NCI-H2196 (cell line): ENCODE data around the gene IGDCC3.
A peak's percentile ranks its signal among the peaks of the same experiment; 100 is the strongest.
"Not testable (repeated sequence)": the region's sequence is repeated elsewhere in the genome, so short reads cannot be mapped to it uniquely, and the experiment has no call there.

ENCODE experiments used
- DNase-seq: peaks from one replicate; lab custom pipeline; 2025; ENCODE audit not compliant: unreplicated experiment; lab: John Stamatoyannopoulos, UW

Gene IGDCC3

GRCh38 chr15:65406424-65407000, 28.7 kb upstream of the IGDCC3 start:
- no peak for DNase-seq

DNA sequence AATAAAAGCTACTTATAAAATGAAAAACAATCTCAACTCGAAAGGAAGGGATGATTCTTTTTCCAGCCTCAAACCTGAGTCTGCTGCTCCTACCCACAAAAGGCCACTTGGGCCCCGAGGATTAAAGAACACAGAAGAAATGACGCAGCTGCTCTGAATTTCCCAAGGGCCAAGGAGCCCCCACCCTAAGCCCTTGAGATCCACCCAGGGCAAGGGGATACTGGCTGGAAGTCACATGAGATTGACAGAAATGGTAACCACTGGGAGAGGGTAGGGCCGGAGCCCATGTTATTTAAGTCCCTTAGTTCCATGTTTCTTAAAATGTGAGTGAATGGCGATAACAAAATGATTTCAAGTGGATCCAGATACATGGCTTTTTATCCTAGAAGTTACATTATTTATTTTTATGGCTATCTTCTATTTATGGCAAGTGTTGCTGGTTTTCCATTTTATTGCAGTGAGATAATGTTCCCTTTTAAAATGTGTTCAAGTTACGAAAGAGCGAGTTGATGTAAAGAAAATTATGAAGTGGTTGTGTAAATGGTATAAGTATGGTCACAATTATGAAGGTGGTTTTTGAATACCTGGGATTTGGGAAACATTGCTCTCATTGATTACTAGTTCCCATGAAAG, 28.1 kb upstream of the IGDCC3 start:
- no peak for DNase-seq

- no peak for DNase-seq
Observed at GRCh38 chr15:65404186-65404872, 26.5 kb upstream of the IGDCC3 start.

- DNase-seq, result no peak
Observed at GRCh38 chr15:65402961-65403360, 25.2 kb upstream of the IGDCC3 start.

DNA sequence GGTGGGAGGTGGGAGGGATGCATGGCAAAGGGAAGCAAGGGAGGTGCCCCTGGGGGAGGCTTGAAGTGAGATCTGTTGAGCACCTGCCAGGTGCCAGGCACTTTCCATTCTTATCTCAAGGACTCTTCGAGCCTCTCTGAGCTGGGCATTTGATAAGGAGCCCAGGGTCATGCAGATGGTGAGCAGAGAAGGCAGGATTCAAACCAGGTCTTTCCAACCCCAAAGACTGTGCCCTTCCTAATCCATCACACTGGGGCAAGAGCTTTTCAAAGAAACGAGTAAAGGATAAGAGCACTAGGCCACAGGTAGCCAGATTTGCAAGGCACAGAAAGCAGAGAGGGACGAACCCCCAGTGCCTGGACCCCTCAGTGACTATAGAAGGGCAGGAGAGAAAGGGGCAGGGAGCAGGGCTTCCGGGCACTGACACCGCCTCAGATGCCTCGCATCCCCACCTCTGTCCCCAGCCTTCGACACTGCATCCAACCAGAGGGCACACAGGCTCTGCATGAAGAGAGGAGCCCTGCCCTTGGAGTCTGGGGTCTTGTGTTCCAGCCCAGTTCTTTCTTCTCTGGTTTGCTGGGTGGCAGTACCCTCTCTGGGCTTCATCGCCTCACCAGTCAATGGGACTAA, 23.9 kb upstream of the IGDCC3 start:
- DNase-seq, result no peak

DNA sequence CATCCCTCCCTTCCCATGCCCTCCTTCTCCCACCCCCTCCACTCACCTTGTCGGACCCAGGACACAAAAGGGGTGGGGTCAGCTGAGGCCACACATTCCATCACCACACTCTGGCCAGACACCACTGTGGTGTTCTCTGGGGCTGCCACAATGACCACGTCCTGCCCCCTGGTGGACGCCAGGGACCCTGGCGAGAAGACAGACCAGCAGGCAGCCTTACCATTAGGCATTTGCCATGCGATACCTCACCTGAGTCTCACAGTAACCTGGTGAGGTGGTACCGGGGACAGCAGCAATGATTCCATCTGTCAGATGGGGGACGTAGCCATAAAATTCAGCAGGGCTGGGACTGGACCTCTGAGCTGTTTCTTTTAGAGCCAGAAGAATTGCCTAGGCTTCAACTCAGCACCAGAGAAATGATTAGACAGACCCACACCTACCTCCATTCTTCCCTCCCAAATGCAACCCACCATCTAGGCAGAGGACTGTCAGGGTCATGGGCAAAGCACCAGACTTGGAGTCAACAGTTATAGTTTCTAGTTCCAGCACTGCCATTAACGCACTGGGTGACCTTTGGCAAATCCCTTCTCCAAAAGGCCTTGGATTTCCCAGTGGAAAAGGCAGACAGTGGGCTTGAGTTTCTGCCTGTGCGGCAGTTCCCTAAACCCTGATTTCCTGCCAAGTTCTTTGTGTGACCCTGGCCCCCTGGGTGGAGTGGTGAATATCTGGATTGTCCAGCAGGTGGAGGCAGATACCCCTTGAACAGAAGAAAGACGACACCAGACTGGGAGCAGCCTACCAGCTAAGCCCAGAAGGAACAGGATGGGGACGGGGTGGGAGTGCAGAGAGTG, 23.2 kb upstream of the IGDCC3 start:
- DNase-seq, result peak; percentile 62

DNA sequence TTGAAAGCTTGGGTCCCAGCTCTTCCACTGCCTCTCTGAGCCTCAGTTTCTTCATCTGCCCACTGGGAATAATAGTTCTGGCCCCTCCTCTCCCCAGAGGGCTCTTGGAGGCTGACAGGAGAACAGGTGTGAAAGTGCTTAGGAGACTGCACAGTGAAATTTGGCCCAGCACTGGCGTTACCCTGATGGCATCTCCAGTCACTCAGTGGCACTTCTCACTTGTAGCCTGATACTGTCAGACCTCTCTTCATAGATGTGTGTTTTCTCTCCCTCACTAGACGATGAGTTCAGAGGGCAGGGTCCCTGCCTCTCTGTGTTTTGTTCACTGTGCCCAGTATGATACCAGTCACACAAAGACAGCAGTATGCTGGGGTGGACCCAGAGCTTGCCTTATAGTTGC, 22.2 kb upstream of the IGDCC3 start:
- no peak for DNase-seq

- no peak for DNase-seq
Observed at GRCh38 chr15:65399001-65399706, 21.4 kb upstream of the IGDCC3 start.

GRCh38 chr15:65398486-65398885, 20.7 kb upstream of the IGDCC3 start:
- not testable (repeated sequence) for DNase-seq

- DNase-seq, result no peak
Observed at GRCh38 chr15:65396965-65397317, 19.1 kb upstream of the IGDCC3 start.

DNA sequence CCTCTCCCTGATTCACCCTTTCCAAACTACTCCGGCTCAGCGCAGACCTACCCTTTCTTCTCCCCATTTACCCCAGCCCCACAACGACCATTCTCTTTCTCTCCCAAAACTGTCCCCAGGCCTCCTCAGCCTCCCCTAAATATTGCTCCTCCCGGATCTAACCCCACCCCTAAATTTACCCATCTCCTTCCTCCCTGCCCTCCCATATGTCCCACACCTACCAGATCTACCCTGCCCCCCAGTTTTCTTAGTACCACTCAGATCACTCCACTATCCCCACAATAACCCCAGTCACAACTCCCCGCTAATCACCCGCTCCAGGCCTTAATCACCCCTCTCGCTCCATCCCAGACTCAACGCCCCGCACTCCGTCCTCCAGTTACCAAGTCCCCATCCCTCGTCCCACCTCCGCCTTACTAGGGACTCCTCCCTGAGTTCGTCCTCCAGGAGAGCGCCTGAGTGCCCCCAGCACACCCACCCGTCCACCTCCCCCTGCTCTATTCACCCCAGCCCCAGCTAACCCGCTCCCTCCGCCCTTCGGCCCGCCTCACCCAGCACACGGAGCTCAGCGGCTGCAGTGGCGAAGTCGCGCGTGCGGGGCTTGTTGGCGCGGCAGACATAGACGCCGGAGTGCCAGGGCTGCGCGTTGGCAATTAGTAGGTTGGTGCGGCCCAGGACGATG, 18.6 kb upstream of the IGDCC3 start:
- no peak for DNase-seq

GRCh38 chr15:65395567-65396202, 17.9 kb upstream of the IGDCC3 start:
- no peak for DNase-seq

DNA sequence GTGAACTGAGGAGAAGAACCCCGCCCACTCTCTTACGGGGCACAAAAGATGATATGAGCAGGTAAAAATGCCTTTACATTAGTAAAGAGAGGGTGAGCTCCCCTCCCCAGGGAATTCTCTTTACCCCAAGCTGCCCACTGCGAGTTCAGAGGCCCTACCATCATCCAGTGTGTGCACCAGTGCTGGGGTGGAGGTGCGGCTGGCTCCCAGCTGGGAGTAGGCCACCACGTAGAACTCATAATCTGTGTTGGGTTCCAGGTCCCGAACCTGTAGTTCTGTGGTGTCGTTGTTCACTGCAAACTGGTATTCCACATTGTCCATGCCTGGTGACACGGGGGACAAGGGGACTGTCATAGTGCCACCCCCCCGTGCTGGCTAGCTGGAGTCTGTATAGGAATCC, 17.1 kb upstream of the IGDCC3 start:
- DNase-seq, result no peak

- no peak for DNase-seq
Observed at GRCh38 chr15:65394280-65394789, 16.5 kb upstream of the IGDCC3 start.

DNA sequence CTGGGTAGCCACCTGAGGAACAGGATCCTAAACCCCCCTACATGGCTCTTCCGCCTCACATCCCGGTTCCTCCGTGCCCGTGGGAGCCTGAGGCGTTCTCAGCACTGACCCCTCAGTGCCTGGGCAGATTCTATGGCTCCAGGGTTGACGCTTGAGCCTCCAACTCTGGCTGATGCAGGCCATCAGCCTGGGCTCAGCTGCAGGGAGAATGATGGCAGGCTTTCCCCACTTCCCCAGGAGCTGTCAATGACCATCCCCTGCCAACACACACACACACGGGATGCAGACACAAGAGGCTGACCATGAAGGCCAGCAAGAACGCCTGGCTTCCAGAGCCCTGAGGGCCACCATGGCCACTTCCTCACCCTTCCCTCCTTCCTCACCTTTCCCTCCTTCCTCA, 15.8 kb upstream of the IGDCC3 start:
- no peak for DNase-seq

DNA sequence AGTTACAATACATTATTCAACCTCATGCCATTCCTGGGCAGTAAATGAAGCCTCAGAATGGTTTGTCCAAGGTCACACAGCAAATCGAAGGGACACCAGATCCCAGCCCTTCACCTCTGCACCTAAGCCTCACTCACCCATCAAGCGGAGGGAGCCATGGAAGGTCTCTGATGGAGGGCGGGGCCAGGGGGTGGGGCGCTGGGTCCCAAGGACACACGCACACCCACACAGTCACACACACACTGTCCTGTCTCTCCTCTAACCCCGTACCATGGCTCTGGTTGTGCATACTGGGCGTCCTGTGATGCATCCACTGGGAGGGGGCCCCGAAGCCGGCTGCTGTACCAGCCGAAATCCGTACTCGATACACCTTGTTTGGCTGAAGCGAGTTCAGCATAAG, 15.3 kb upstream of the IGDCC3 start:
- DNase-seq, result no peak

GRCh38 chr15:65392368-65392767, 14.6 kb upstream of the IGDCC3 start:
- DNase-seq, result no peak

- no peak for DNase-seq
Observed at GRCh38 chr15:65391732-65392131, 13.9 kb upstream of the IGDCC3 start.

GRCh38 chr15:65390447-65390846, 12.6 kb upstream of the IGDCC3 start:
- no peak for DNase-seq
